ENCODE results near the gene CPXCR1. TPM values are rescaled to one million over a fixed set of nuclear protein-coding genes. Genes with fewer than 3 reads are reported as not detected.
"Not testable (repeated sequence)": the region's sequence is repeated elsewhere in the genome, so short reads cannot be mapped to it uniquely, and the experiment has no call there.

CPXCR1 gene
- not detected for total RNA-seq (ENCODE audit: unreplicated experiment)
- long read RNA-seq, result 0 reads

GRCh38 chrX:88746925-88747324 is at the start of gene CPXCR1:
Gene CPXCR1, plus strand, starts transcription at chrX:88747225. Its CDS starts 6,190 bp downstream, at chrX:88753415.
- H3K9me3 Mint-ChIP-seq (ENCODE audit: unreplicated experiment), result no peaks in the 10 kb centered on the region

GRCh38 chrX:88735835-88736234 is 11.2 kb upstream of the CPXCR1 start:
- H3K36me3 Mint-ChIP-seq (ENCODE audit: unreplicated experiment), result no peaks in the 10 kb centered on the region
- H3K27ac Mint-ChIP-seq (ENCODE audit: unreplicated experiment), result no peak overlapping the region
- no peak for TF ChIP-seq CTCF (IDR thresholded peaks at IDR 0.05; ENCODE audit: partially characterized antibody, unreplicated experiment)
- H3K4me3 Mint-ChIP-seq (ENCODE audit: unreplicated experiment), result no peak overlapping the region
- H3K4me1 Mint-ChIP-seq (ENCODE audit: low read depth, unreplicated experiment), result no peaks in the 10 kb centered on the region
- H3K27me3 Mint-ChIP-seq (ENCODE audit: unreplicated experiment), result no peaks in the 10 kb centered on the region
- no peak for DNase-seq
- no peaks in the 10 kb centered on the region for H3K9me3 Mint-ChIP-seq (ENCODE audit: unreplicated experiment)

More at GRCh38 chrX:88746925-88747324, at the start of gene CPXCR1:
- Mint-ChIP-seq H3K36me3 (ENCODE audit: unreplicated experiment) (no peaks in the 10 kb centered on the region), H3K4me3 (ENCODE audit: unreplicated experiment) (no peak within 1 kb of the TSS), H3K27ac (ENCODE audit: unreplicated experiment) (no peak within 1 kb of the TSS), H3K4me1 (ENCODE audit: low read depth, unreplicated experiment) (no peaks in the 10 kb centered on the region), H3K27me3 (ENCODE audit: unreplicated experiment) (peaks cover 1% of the 10 kb centered on the region)
- TF ChIP-seq CTCF (IDR thresholded peaks at IDR 0.05; ENCODE audit: partially characterized antibody, unreplicated experiment), result no peak
- no peak for DNase-seq

- H3K27ac Mint-ChIP-seq (ENCODE audit: unreplicated experiment); H3K4me1 Mint-ChIP-seq (ENCODE audit: low read depth, unreplicated experiment); H3K9me3 Mint-ChIP-seq (ENCODE audit: unreplicated experiment); H3K36me3 Mint-ChIP-seq (ENCODE audit: unreplicated experiment); H3K27me3 Mint-ChIP-seq (ENCODE audit: unreplicated experiment); H3K4me3 Mint-ChIP-seq (ENCODE audit: unreplicated experiment); DNase-seq: not testable (repeated sequence)
Observed at GRCh38 chrX:88746215-88746614, 810 bp upstream of the CPXCR1 start.

- H3K27ac Mint-ChIP-seq (ENCODE audit: unreplicated experiment); H3K9me3 Mint-ChIP-seq (ENCODE audit: unreplicated experiment); H3K4me3 Mint-ChIP-seq (ENCODE audit: unreplicated experiment); H3K27me3 Mint-ChIP-seq (ENCODE audit: unreplicated experiment); DNase-seq; H3K4me1 Mint-ChIP-seq (ENCODE audit: low read depth, unreplicated experiment); H3K36me3 Mint-ChIP-seq (ENCODE audit: unreplicated experiment): not testable (repeated sequence)
Observed at GRCh38 chrX:88752339-88752738, 5.3 kb downstream of the CPXCR1 start.

GRCh38 chrX:88789825-88790224 is 42.8 kb downstream of the CPXCR1 start:
- peaks cover 4% of the 10 kb centered on the region for H3K36me3 Mint-ChIP-seq (ENCODE audit: unreplicated experiment)
- no peaks in the 10 kb centered on the region for H3K9me3 Mint-ChIP-seq (ENCODE audit: unreplicated experiment)
- H3K27ac Mint-ChIP-seq (ENCODE audit: unreplicated experiment), result no peak overlapping the region
- no peak for TF ChIP-seq CTCF (IDR thresholded peaks at IDR 0.05; ENCODE audit: partially characterized antibody, unreplicated experiment)
- no peak for DNase-seq
- no peaks in the 10 kb centered on the region for H3K27me3 Mint-ChIP-seq (ENCODE audit: unreplicated experiment)
- no peak overlapping the region for H3K4me3 Mint-ChIP-seq (ENCODE audit: unreplicated experiment)
- no peaks in the 10 kb centered on the region for H3K4me1 Mint-ChIP-seq (ENCODE audit: low read depth, unreplicated experiment)

All from glutamatergic neuron (in vitro differentiated cells).